NB4 (cell line): ENCODE data around the gene ST14.
A peak's percentile ranks its signal among the peaks of the same experiment; 100 is the strongest.

Experiments used
- DNase-seq: peaks from one replicate; pipeline ENCODE4 v3.0.0; 2010; ENCODE audit warnings: low read depth
- H3K4me3 ChIP-seq: one replicate; pipeline ENCODE4 v1.5.1; 2011; ENCODE audit warnings: mild to moderate bottlenecking, low read depth, low read length, moderate library complexity
- MAX ChIP-seq: IDR thresholded peaks from 2 replicates; pipeline ENCODE4 v1.6.1; 2011; ENCODE audit warnings: low read depth, low read length
- MYC ChIP-seq: IDR thresholded peaks from 2 replicates; pipeline ENCODE4 v1.6.1; 2011; ENCODE audit warnings: low read depth, low read length
- POLR2A ChIP-seq: IDR thresholded peaks from 2 replicates; pipeline ENCODE4 v1.6.1; 2011; ENCODE audit warnings: mild to moderate bottlenecking; ENCODE audit not compliant: insufficient read length; ENCODE audit errors: extremely low read depth
- TF ChIP-seq, protein P1 (sequence below): IDR thresholded peaks from one replicate; pipeline ENCODE4 v1.5.1; 2012; ENCODE audit warnings: low read depth, low read length

Gene ST14

DNA sequence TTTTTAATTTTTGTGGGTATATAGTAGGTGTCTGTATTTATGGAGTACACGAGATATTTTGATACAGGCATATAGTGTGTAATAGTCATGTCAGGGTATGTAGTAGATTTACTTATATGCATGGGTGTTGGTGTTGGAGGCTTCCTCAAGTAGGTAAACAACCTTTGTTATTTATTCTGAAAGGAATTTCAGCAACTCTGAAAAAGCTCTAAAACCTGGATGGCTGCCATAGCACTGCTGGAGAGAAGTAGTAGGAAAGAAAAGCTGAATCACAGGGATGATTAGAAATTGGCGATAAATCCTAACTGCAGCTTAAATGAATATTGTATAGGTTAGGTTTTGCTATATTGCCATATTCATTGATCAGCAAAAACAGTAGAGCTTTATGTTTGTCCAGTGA is 44.4 kb upstream of the ST14 start:
- no peak overlapping the region for H3K4me3 ChIP-seq
- TF ChIP-seq MYC = no peak
- TF ChIP-seq, protein P1, sequence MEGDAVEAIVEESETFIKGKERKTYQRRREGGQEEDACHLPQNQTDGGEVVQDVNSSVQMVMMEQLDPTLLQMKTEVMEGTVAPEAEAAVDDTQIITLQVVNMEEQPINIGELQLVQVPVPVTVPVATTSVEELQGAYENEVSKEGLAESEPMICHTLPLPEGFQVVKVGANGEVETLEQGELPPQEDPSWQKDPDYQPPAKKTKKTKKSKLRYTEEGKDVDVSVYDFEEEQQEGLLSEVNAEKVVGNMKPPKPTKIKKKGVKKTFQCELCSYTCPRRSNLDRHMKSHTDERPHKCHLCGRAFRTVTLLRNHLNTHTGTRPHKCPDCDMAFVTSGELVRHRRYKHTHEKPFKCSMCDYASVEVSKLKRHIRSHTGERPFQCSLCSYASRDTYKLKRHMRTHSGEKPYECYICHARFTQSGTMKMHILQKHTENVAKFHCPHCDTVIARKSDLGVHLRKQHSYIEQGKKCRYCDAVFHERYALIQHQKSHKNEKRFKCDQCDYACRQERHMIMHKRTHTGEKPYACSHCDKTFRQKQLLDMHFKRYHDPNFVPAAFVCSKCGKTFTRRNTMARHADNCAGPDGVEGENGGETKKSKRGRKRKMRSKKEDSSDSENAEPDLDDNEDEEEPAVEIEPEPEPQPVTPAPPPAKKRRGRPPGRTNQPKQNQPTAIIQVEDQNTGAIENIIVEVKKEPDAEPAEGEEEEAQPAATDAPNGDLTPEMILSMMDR = no peak
- no peak for TF ChIP-seq POLR2A
- TF ChIP-seq MAX = no peak
- DNase-seq = no peak

GRCh38 chr11:130118165-130118564 is 41.4 kb upstream of the ST14 start:
- H3K4me3 ChIP-seq = no peak overlapping the region
- DNase-seq = no peak
- TF ChIP-seq, protein P1 = no peak

DNA sequence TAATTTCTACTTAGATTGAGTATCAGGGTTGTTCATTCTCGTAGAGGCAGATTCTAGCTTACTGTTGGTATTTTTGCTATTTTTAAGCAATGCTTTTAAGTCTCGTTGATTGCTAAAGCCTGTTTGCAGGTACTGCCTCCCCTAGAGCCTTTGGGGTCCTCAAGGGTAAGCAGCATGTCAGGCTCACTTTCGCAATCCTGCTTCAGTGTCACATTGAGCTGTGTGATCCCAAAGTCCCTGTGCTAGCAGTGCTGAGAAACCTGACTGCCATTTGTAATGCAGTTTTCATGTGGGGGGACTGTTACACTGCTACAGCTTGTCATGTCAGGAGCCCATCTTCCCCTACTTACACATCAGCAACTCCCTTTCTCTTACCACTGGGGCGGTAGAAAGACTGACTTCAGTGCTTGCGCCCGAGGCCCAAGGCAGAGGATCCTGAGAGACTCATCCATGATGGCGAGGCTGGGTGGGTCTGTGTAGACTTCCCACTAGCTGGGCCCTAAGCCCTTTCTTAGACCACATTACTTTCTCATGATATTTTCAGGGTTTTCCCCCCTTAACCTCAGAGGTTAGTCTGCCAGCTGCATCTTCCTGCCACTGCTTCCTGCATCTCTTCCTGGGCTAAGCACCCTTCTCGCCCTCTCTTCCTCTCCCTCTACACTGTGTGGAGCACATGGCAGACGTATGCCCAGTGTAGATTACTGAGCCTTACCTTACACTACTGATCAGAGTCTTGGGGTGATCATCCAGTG is 40.8 kb upstream of the ST14 start:
- H3K4me3 ChIP-seq = no peak overlapping the region
- DNase-seq = peak; percentile 58
- TF ChIP-seq, protein P1 = no peak
- TF ChIP-seq POLR2A (no peak), MYC (no peak; the same call in 1 of the 2 replicates), MAX (no peak)

- DNase-seq = no peak
- TF ChIP-seq, protein P1 = no peak
- TF ChIP-seq MAX (no peak), MYC (no peak)
- H3K4me3 ChIP-seq = no peak overlapping the region
Measured at GRCh38 chr11:130120045-130120444, 39.5 kb upstream of the ST14 start.

- TF ChIP-seq MAX (no peak), POLR2A (no peak), MYC (no peak)
- TF ChIP-seq, protein P1 = no peak
- H3K4me3 ChIP-seq = no peak overlapping the region
- DNase-seq = no peak
Measured at GRCh38 chr11:130121445-130121978, 38.1 kb upstream of the ST14 start.
